ENCODE data around the gene PHTF2.

PHTF2 gene

DNA sequence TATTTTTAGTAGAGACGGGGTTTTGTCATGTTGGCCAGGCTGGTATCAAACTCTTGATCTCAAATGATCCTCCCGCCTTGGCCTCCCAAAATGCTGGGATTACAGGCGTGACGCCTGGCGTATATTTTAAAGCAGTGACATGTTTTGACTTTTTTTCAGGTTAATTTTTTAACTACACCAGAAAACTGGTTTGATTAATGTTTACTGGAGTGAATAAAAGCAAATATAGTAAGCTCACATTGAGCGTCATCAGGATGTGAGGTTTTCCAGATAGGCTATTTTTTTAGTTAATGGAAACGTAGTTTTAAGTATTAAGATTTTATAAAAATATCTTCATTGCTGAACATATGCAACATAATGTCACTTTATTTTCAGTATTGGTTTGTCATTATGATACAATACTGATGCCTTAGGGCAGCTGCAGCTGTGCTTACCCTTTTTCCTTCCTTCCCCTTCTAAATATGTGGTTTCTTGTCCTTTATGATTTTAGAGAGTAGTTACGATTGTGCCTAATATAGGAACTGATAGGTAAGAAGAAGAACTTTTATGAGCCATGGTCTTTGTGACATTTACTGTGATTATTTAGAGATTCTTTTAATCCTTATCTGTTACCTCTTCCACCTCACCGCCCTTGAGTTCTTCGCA, 37.6 kb upstream of the PHTF2 start:
- TF ChIP-seq, protein P1, sequence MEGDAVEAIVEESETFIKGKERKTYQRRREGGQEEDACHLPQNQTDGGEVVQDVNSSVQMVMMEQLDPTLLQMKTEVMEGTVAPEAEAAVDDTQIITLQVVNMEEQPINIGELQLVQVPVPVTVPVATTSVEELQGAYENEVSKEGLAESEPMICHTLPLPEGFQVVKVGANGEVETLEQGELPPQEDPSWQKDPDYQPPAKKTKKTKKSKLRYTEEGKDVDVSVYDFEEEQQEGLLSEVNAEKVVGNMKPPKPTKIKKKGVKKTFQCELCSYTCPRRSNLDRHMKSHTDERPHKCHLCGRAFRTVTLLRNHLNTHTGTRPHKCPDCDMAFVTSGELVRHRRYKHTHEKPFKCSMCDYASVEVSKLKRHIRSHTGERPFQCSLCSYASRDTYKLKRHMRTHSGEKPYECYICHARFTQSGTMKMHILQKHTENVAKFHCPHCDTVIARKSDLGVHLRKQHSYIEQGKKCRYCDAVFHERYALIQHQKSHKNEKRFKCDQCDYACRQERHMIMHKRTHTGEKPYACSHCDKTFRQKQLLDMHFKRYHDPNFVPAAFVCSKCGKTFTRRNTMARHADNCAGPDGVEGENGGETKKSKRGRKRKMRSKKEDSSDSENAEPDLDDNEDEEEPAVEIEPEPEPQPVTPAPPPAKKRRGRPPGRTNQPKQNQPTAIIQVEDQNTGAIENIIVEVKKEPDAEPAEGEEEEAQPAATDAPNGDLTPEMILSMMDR (IDR thresholded peaks at IDR 0.05; ENCODE audit: insufficient read depth, low read length, missing control alignments): no peak
- CTCF ChIA-PET: interaction anchor here (1.5 to 3.7 kb wide), 7 partner anchors 10 to 176 kb away, joined by 6 to 203 read pairs (median 15); no protein-coding TSS in a partner anchor
- DNase-seq (ENCODE audit: low read depth, low spot score): no peak
- no peak overlapping the region for H3K4me3 ChIP-seq (ENCODE audit: low read depth, low read length)
- POLR2A ChIA-PET: no interaction called here

GRCh38 chr7:77765481-77765880, 33.1 kb upstream of the PHTF2 start:
- ChIA-PET CTCF (interaction anchor here (0.7 to 3.3 kb wide), 3 partner anchors 11 to 115 kb away, joined by 3 to 30 read pairs (median 3); no protein-coding TSS in a partner anchor), POLR2A (no interaction called here)
- TF ChIP-seq, protein P1 (IDR thresholded peaks at IDR 0.05; ENCODE audit: insufficient read depth, low read length, missing control alignments): no peak
- DNase-seq (ENCODE audit: low read depth, low spot score): no peak
- no peak overlapping the region for H3K4me3 ChIP-seq (ENCODE audit: low read depth, low read length)

DNA sequence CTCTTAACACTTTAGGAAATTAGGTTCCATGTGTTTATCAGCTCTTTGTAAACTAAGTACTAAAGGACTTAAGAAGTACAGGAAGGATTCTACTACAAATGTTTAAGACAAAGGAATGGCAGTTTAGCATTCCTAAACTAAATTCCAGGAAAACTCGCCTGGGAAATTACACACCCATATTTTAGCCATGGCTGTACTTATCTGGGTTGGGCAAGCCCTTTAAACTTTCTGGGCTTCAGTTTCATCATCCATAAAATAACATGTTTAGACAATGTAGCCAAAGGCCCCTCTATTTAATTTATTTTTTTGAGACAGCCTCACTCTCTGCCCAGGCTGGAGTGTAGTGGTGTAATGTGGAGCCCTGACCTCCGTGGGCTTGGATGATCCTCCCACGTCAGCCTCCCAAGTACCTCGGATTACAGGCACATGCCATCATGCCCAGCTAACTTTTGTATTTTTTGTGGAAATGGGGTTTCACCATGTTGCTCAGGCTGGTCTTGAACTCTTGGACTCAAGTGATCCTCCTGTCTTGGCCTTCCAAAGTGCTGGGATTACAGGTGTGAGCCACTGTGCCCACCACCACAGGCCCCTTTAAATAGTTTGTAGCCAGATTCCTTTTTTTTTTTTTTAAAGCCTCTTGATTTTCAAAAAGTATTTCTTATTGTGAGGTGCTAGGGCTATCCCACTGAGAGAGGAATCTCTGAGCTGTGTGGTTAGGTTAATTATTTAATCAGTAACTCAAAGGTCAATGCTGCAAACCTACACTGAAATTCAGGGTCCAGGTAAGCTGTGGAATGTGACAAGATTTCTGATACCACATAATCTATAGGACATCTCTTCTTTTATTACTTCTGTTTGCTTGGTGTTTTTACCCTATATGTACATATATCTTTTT, 32.4 kb upstream of the PHTF2 start:
- no peak for DNase-seq (ENCODE audit: low read depth, low spot score)
- TF ChIP-seq, protein P1 (IDR thresholded peaks at IDR 0.05; ENCODE audit: insufficient read depth, low read length, missing control alignments): no peak
- no peak overlapping the region for H3K4me3 ChIP-seq (ENCODE audit: low read depth, low read length)
- CTCF ChIA-PET: interaction anchor here (1.4 to 3.3 kb wide), 3 partner anchors 11 to 116 kb away, joined by 3 to 30 read pairs (median 9); no protein-coding TSS in a partner anchor
- POLR2A ChIA-PET: no interaction called here

DNA sequence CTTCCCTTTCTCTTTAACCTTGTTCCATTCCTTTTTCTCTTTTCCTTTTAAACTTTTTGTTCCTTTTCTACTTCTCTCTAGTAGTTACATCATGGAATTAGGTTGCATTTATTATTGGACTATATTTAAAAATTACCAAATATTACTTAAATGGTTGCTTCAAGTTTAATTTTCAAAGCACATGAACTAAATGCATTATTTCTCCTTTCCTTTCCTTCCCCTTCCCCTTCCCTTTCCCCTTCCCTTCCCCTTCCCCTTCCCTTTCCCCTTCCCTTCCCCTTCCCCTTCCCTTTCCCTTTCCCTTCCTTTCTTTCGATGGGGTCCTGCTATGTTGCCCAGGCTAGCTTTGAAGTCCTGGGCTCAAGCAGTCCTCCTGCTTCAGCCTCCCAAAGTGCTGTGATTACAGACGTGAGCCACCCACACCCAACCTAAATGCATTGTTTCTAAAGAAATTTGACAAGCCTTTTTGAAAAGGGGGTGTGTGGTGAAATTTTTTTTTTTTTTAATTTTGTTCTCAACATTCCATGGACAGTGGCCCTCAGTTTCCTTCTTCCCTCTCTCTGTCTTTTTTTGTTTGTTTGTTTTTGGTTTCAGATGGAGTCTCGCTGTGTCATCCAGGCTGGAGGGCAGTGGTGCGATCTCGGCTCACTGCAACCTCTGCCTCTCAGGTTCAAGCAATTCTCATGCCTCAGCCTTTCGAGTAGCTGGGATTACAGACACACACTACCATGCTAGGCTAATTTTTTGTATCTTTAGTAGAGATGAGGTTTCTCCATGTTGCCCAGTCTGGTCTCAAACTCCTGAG, 31.6 kb upstream of the PHTF2 start:
- TF ChIP-seq, protein P1 (IDR thresholded peaks at IDR 0.05; ENCODE audit: insufficient read depth, low read length, missing control alignments): no peak
- H3K4me3 ChIP-seq (ENCODE audit: low read depth, low read length): no peak overlapping the region
- CTCF ChIA-PET: interaction anchor here (1.4 to 2.3 kb wide), 2 partner anchors 10 to 115 kb away, joined by 3 to 9 read pairs; no protein-coding TSS in a partner anchor
- no peak for DNase-seq (ENCODE audit: low read depth, low spot score)
- POLR2A ChIA-PET: no interaction called here

DNA sequence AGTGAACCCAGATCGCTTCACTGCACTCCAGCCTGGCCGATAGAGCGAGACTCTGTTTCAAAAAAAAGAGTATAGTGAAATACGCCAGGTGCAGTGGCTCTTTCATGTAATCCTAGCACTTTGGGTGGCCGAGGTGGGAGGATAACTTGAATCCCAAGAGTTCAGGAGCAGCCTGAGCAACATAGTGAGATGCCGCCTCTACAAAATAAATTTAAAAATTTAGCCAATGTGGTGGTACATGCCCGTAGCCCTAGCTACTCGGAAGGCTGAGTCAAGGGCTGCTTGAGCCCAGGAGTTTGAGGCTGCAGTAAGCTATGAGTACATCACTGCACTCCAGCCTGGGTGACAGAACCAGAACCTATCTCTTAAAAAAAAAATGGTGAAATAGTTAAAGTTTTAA, 28.3 kb upstream of the PHTF2 start:
- ChIA-PET POLR2A (no interaction called here), CTCF (interaction anchor here (3.9 kb wide), 1 partner anchor 10 kb away, joined by 17 read pairs; no protein-coding TSS in a partner anchor)
- no peak overlapping the region for H3K4me3 ChIP-seq (ENCODE audit: low read depth, low read length)
- no peak for DNase-seq (ENCODE audit: low read depth, low spot score)
- TF ChIP-seq, protein P1 (IDR thresholded peaks at IDR 0.05; ENCODE audit: insufficient read depth, low read length, missing control alignments): no peak
